LoVo (cell line): ENCODE data around the gene PCDH9.

Experiments used
- DNase-seq: peaks from one replicate; pipeline ENCODE4 v3.0.0-alpha.2; 2016; ENCODE audit warnings: low spot score

Gene PCDH9

GRCh38 chr13:67033170-67033569 is 197.0 kb downstream of the PCDH9 start:
- DNase-seq: no peak

GRCh38 chr13:67023130-67023876 is 206.8 kb downstream of the PCDH9 start:
- no peak for DNase-seq

GRCh38 chr13:67018775-67019174 is 211.4 kb downstream of the PCDH9 start:
- no peak for DNase-seq

- DNase-seq: no peak
These were observed 212.9 kb downstream of the PCDH9 start for GRCh38 chr13:67017276-67017675.

- DNase-seq: no peak
These were observed 214.0 kb downstream of the PCDH9 start for GRCh38 chr13:67015976-67016600.

- DNase-seq: no peak
These were observed 215.7 kb downstream of the PCDH9 start for GRCh38 chr13:67014399-67014798.

- no peak for DNase-seq
These were observed 216.4 kb downstream of the PCDH9 start for GRCh38 chr13:67013709-67014108.

- DNase-seq: no peak
These were observed 222.0 kb downstream of the PCDH9 start for GRCh38 chr13:67008075-67008668.

GRCh38 chr13:67004511-67004910 is 225.6 kb downstream of the PCDH9 start:
- DNase-seq: no peak

GRCh38 chr13:67003743-67004142 is 226.4 kb downstream of the PCDH9 start:
- DNase-seq: no peak

GRCh38 chr13:67001363-67001762 is 228.8 kb downstream of the PCDH9 start:
- DNase-seq: no peak

GRCh38 chr13:66996503-66996902 is 233.6 kb downstream of the PCDH9 start:
- no peak for DNase-seq

- no peak for DNase-seq
These were observed 234.9 kb downstream of the PCDH9 start for GRCh38 chr13:66995203-66995611.

GRCh38 chr13:66994517-66995202 is 235.5 kb downstream of the PCDH9 start:
- DNase-seq: no peak

GRCh38 chr13:66994097-66994496 is 236.0 kb downstream of the PCDH9 start:
- no peak for DNase-seq

GRCh38 chr13:66992719-66993118 is 237.4 kb downstream of the PCDH9 start:
- no peak for DNase-seq

- no peak for DNase-seq
These were observed 238.0 kb downstream of the PCDH9 start for GRCh38 chr13:66992183-66992582.

- DNase-seq: no peak
These were observed 245.9 kb downstream of the PCDH9 start for GRCh38 chr13:66984241-66984640.

- no peak for DNase-seq
These were observed 248.2 kb downstream of the PCDH9 start for GRCh38 chr13:66981912-66982311.

GRCh38 chr13:66977161-66977560 is 253.0 kb downstream of the PCDH9 start:
- no peak for DNase-seq

- no peak for DNase-seq
These were observed 255.2 kb downstream of the PCDH9 start for GRCh38 chr13:66974889-66975288.

GRCh38 chr13:66974174-66974573 is 256.0 kb downstream of the PCDH9 start:
- DNase-seq: no peak

GRCh38 chr13:66972659-66973058 is 257.5 kb downstream of the PCDH9 start:
- DNase-seq: no peak
